WI38 (cell line): Measurements from ENCODE around the gene LAMB4.

ENCODE experiments used
- H3K4me3 ChIP-seq: 2 replicates; pipeline ENCODE4 v1.5.1; 2011; ENCODE audit warnings: low read depth, mild to moderate bottlenecking, control low read depth, low read length
- TF ChIP-seq, protein P1 (sequence below): IDR thresholded peaks from 2 replicates; pipeline ENCODE4 v1.5.1; 2012; ENCODE audit warnings: low read depth, mild to moderate bottlenecking, control low read depth, low read length

LAMB4 gene

DNA sequence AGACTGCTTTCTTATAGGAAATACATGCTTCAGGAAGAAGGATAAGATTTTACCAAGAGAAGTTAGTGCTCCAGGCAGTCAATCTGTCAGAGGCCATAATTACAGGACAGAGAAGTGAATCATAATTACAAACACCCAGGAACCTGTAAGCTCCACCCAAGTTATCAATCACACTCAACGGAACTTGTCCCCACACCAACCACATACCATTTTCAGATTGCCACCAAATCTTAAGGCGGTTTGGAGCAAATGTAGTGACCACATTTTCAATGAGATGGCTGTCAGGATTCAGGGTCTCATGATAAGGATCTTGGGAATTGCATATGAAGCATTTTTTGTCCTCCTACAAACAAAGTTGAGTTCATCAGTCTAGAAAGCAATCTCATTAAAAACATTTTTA is 132.0 kb downstream of the LAMB4 start:
- TF ChIP-seq, protein P1, sequence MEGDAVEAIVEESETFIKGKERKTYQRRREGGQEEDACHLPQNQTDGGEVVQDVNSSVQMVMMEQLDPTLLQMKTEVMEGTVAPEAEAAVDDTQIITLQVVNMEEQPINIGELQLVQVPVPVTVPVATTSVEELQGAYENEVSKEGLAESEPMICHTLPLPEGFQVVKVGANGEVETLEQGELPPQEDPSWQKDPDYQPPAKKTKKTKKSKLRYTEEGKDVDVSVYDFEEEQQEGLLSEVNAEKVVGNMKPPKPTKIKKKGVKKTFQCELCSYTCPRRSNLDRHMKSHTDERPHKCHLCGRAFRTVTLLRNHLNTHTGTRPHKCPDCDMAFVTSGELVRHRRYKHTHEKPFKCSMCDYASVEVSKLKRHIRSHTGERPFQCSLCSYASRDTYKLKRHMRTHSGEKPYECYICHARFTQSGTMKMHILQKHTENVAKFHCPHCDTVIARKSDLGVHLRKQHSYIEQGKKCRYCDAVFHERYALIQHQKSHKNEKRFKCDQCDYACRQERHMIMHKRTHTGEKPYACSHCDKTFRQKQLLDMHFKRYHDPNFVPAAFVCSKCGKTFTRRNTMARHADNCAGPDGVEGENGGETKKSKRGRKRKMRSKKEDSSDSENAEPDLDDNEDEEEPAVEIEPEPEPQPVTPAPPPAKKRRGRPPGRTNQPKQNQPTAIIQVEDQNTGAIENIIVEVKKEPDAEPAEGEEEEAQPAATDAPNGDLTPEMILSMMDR: no peak
- no peak overlapping the region for H3K4me3 ChIP-seq

DNA sequence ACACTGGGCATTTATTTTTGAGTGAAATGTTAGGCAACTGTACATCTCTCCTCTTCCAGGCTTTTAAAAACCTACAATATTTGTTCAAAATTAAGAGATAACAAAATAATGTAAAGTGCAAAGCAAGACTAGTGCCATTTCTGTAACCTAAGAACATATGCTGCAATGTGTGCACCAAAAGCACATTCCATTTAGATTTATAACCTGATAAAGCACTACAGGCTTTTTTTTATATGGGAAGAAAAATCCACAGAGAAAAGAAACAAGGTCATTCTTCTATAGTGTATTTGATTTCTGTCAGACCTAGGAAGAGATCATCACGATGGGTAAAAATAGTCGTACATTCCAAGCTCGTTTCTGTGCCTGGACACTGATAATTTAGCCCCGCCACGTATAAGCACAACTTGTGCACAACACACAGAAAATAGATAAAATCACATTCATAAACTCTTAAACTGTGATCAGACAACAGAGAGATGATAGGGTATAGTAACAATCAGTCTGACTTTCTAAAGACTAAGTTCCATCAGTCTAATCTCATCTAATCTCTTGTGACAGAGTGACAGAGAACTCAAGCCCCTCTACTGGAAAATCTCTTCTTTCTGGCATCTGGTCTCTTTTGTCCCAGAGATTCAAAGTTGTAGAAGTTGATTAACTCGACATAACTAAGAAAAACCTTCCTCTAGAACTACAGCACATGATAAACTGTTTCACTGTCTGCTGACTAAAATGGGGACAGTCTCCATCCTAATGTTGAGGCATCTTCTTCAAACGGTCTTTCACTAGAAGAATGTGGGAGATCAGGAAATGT is 133.9 kb downstream of the LAMB4 start:
- TF ChIP-seq, protein P1: no peak
- no peak overlapping the region for H3K4me3 ChIP-seq

DNA sequence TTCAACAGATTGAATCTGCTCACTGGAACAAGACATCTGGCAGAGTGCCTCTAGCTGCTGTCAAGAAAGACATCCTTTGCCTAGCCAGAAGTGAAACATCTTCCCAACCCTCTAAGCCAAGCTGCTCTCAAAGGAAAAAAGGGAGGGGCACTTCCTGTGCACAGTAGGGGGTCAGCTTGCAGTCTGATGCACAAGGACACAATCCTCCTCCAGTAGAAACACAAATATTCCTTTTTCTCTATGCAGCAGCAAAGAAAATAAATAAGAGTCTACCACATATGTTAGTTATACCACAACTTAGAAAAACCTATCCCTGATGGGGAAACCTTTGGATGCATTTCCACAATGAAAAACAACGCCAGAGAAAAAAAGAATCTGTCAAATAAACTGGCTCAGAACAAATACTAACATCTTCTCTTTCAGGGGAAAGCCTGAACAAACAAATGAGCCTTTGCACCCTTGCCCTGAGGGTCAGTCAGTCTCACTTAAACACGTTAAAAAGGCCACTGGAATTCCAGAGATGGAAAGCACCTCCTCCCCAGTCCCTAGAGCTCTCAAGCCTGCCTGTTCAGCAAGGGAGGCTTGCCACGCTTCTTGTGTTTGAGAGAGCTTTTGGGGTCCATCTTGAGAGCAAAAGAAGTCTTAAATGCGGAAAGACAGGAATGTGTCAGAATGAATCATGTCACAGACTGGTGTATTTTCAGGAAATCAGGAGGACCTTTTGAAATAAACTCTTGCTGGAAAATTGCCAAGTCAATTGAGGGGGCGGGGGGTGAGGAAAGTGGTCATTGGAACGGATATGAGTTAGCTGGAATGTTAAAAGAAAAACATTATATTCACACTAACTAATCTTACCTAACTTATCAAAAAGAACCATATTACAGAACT is 134.7 kb downstream of the LAMB4 start:
- H3K4me3 ChIP-seq: no peak overlapping the region
- TF ChIP-seq, protein P1: no peak

DNA sequence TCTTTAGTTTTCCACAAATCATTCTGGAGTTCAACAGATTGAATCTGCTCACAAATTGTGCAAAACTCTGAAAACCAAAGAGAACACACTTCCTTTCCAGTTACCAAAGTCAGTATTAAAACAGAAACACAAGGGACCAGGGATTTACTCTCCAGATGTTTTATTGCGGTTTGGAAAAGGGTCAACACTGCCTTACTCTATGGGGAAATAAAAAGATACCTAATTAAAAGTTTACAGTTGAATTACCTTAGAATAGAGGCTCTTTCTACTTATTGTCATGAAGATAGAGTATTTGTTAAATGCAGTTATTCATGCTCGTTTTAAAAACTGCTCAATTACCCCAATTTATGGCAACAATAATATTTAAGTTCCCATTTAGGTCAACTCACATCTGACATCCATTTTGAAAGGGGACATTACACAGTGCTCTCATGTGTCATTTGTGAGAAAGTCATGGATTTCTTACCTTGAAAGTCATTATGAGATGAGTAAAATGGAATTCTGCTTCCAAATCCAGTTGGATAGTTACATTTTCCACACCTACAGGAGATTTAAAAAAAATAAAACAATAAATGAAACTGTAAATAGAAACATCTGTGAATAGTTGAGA is 135.6 kb downstream of the LAMB4 start:
- TF ChIP-seq, protein P1: no peak
- no peak overlapping the region for H3K4me3 ChIP-seq

DNA sequence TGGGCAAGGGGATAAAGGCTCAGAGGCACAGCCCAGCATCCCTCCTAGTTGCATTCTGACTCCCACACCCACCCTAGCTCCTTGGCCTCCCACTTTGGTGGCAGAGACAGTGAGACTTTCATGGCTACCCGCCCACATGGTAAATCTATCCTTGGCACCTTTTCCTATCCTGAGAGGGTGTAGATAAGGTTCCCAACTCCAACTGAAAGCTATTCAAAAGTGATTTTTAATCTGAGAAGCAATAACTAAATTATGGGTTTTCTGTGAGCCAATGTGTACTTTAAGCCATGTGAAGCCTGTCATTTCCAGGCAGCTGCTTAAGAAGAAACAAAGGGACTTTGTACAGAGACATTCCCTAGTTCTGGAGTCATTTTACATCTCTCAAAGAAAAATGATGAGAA is 136.3 kb downstream of the LAMB4 start:
- H3K4me3 ChIP-seq: no peak overlapping the region
- TF ChIP-seq, protein P1: no peak

DNA sequence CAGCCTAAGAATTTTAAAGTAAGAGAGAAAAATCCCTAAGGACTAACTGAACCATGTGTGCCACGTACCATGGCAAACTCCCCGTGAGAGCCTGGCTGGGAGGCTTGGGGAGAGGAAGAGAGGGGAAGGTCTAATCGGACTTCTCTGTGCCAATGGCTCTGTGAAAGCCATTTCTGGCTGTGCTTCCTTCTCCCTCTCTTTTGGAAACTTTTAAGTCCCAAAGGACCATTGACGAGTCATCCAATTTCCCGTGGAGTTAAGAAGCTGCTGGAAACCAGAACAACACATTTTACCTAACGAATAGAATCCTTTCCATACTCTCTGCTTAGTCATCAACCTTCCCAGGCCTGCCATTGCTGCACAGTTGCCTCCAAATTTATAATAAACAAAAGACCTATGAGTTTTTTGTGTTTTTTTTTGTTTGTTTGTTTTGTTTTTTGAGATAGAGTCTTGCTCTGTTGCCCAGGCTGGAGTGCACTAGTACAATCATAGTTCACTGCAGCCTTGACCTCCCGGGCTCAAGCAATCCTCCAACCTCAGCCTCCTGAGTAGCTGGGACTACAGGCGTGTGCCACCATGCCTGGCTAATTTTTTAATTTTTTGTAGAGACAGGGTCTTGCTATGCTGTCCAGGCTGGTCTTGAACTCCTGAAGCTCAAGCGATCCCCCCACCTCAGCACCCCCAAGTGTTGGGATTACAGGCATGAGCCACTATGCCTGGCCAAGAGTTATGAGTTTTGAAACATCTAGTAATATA is 140.4 kb downstream of the LAMB4 start:
- H3K4me3 ChIP-seq: no peak overlapping the region
- TF ChIP-seq, protein P1: no peak
